ENCODE data around the gene MAD1L1.

MAD1L1 gene

DNA sequence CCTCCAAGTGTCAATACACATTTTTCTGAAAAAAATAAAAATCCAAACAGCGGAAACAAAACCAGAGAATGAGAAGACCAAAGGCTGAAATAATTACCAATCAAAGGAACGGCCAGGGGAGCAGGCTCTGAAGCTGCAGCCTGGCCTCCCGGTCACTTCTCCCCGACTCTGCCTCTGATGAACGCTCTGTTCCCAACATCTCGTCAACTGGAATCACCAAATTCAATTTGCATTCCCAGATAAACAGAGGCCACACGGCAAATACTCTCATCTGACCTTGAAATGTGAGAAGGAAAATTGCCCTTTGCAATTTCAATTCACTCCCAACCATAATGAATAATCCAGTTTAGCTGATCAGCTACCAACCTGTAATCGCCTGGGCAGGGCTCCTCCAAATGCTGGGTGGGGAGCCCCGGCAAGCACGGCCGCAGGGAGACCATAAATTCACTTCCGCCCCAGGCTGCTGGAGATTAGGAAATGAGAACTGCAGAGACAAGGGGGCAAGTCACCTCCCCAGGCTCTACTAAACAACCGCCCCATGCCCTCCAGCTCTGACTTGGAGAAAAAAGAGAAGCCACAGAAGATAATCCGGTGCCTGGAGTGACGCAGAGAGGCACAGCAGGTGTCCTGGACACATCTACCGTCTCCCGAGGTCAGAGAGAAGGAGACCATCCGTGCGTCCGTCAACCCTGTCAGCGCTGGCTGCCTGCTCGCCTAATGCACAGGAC, 153.2 kb downstream of the MAD1L1 start:
- no peak for DNase-seq (ENCODE audit: low read depth)
- no peak overlapping the region for H3K4me3 ChIP-seq (ENCODE audit: low read length)
- TF ChIP-seq, protein P1, sequence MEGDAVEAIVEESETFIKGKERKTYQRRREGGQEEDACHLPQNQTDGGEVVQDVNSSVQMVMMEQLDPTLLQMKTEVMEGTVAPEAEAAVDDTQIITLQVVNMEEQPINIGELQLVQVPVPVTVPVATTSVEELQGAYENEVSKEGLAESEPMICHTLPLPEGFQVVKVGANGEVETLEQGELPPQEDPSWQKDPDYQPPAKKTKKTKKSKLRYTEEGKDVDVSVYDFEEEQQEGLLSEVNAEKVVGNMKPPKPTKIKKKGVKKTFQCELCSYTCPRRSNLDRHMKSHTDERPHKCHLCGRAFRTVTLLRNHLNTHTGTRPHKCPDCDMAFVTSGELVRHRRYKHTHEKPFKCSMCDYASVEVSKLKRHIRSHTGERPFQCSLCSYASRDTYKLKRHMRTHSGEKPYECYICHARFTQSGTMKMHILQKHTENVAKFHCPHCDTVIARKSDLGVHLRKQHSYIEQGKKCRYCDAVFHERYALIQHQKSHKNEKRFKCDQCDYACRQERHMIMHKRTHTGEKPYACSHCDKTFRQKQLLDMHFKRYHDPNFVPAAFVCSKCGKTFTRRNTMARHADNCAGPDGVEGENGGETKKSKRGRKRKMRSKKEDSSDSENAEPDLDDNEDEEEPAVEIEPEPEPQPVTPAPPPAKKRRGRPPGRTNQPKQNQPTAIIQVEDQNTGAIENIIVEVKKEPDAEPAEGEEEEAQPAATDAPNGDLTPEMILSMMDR (conservative IDR thresholded peaks at IDR 0.05; ENCODE audit: low read length) = no peak

GRCh38 chr7:2078899-2079298, 153.8 kb downstream of the MAD1L1 start:
- DNase-seq (ENCODE audit: low read depth) = no peak
- TF ChIP-seq, protein P1 (conservative IDR thresholded peaks at IDR 0.05; ENCODE audit: low read length) = no peak
- no peak overlapping the region for H3K4me3 ChIP-seq (ENCODE audit: low read length)

DNA sequence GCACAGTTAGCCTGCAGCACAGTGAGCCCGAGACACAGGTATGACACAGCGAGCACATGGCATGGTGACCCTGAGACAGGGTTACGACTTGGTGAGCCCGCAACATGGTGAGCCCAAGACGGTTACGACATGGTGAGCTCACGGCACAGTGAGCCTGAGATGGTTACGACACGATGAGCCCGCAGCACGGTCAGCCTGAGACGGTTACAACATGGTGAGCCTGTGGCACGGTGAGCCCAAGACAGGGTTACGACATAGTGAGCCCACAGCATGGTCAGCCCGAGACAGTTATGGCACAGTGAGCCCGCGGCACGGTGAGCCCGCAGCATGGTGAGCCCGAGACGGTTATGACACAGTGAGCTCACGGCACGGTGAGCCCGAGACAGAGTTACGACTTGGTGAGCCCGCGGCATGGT, 156.1 kb downstream of the MAD1L1 start:
- H3K4me3 ChIP-seq (ENCODE audit: low read length) = no peak overlapping the region
- TF ChIP-seq, protein P1 (conservative IDR thresholded peaks at IDR 0.05; ENCODE audit: low read length) = no peak
- no peak for DNase-seq (ENCODE audit: low read depth)

GRCh38 chr7:2075811-2076210, 156.9 kb downstream of the MAD1L1 start:
- TF ChIP-seq, protein P1 (conservative IDR thresholded peaks at IDR 0.05; ENCODE audit: low read length) = no peak
- no peak for DNase-seq (ENCODE audit: low read depth)
- no peak overlapping the region for H3K4me3 ChIP-seq (ENCODE audit: low read length)

GRCh38 chr7:2074691-2075090, 158.1 kb downstream of the MAD1L1 start:
- no peak for DNase-seq (ENCODE audit: low read depth)
- TF ChIP-seq, protein P1 (conservative IDR thresholded peaks at IDR 0.05; ENCODE audit: low read length) = no peak
- H3K4me3 ChIP-seq (ENCODE audit: low read length) = no peak overlapping the region

DNA sequence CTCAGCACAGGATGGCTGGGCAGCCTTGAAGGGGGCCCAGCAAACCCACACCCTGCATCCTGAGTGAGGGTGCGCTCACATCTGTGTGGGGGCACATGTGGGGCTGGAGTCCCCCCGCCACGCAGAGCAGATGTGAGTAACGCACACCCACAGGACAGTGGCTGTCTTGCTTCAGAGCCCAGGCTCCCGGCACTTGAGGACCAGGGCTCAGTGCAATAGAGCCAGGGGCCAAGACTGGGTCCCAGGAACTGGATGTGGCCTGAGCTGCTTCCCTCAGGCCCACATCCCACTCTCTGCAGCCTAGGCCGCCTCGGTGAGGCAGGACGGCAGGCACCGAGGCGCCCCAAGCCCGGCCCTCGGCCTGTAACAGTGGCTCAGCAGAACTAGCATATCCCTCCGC, 159.9 kb downstream of the MAD1L1 start:
- DNase-seq (ENCODE audit: low read depth) = no peak
- no peak overlapping the region for H3K4me3 ChIP-seq (ENCODE audit: low read length)
- TF ChIP-seq, protein P1 (conservative IDR thresholded peaks at IDR 0.05; ENCODE audit: low read length) = no peak

- TF ChIP-seq, protein P1 (conservative IDR thresholded peaks at IDR 0.05; ENCODE audit: low read length) = no peak
- H3K4me3 ChIP-seq (ENCODE audit: low read length) = no peak overlapping the region
- DNase-seq (ENCODE audit: low read depth) = no peak
Measured at GRCh38 chr7:2072042-2072441, 160.7 kb downstream of the MAD1L1 start.
